Ascending aorta (tissue), 2 donors: ENCODE data around the gene POLR3C. TPM values are rescaled to one million over a fixed set of nuclear protein-coding genes. Genes with fewer than 3 reads are reported as not detected.
"Not testable (repeated sequence)": the region's sequence is repeated elsewhere in the genome, so short reads cannot be mapped to it uniquely, and the experiment has no call there.

ENCODE experiments used
- DNase-seq, 2 donors: peaks; one replicate each; pipeline ENCODE4 v3.0.0-alpha.2; 2019; ENCODE audit warnings: low spot score in 2 of 2
- H3K27ac ChIP-seq, 2 donors: fragments of 200-600 bp; sonication (generic); one replicate each; pipeline ENCODE4 v1.5.1; 2016 to 2017; ENCODE audit warnings: mild to moderate bottlenecking in 1 of 2
- H3K27me3 ChIP-seq: fragments of 200-600 bp; sonication (generic); one replicate; pipeline ENCODE4 v1.5.1; 2017
- H3K36me3 ChIP-seq, 2 donors: fragments of 200-600 bp; sonication (generic); one replicate each; pipeline ENCODE4 v1.5.1; 2016
- H3K4me1 ChIP-seq, 2 donors: fragments of 200-600 bp; sonication (generic); one replicate each; pipeline ENCODE4 v1.5.1; 2016 to 2017; ENCODE audit warnings: mild to moderate bottlenecking in 1 of 2
- H3K4me3 ChIP-seq, 2 donors: fragments of 200-600 bp; sonication (generic); one replicate each; pipeline ENCODE4 v1.5.1; 2016 to 2017; ENCODE audit warnings: mild to moderate bottlenecking in 1 of 2
- H3K9me3 ChIP-seq, 2 donors: fragments of 200-600 bp; sonication (generic); one replicate each; pipeline ENCODE4 v1.5.1; 2016
- CTCF ChIP-seq, 3 experiments: fragments of 200-600 bp in 2 of 3; fragments of 450-650 bp in 1 of 3; sonication (generic) in 2 of 3; IDR thresholded peaks; one replicate each; pipeline ENCODE4 v1.5.1; 2016 to 2019; ENCODE audit warnings: antibody characterized with exemption in 3 of 3, mild to moderate bottlenecking in 1 of 3, moderate library complexity in 1 of 3
- intact Hi-C: fragments of 100-400 bp; cut with DNase I; formaldehyde crosslinking; loops from one replicate; pipeline ENCODE4 v1.15.1; 2023
- total RNA-seq: library from RNA; depleted of rRNA; stranded (reverse); fragments of >200 nt; gene quantifications from one replicate; pipeline ENCODE4 v1.1.0, GENCODE V29; 2016

The POLR3C gene
- total RNA-seq, 1 donor from 2014 or later = 18.9 TPM

GRCh38 chr1:145827966-145828365, 4.0 kb downstream of the POLR3C start:
- DNase-seq = no peak
- H3K4me1 ChIP-seq = peaks cover 0 to 14% of the 10 kb centered on the region in 2 donors
- no peak overlapping the region for H3K27ac ChIP-seq
- intact Hi-C loops = no loop called here
- no peaks in the 10 kb centered on the region for H3K27me3 ChIP-seq
- no peak for TF ChIP-seq CTCF (IDR thresholded peaks at IDR 0.05)
- H3K4me3 ChIP-seq = no peak overlapping the region
- no peaks in the 10 kb centered on the region for H3K9me3 ChIP-seq
- peaks cover 64 to 70% of the 10 kb centered on the region in 2 donors for H3K36me3 ChIP-seq

GRCh38 chr1:145828367-145829026, 4.5 kb downstream of the POLR3C start:
- Histone ChIP-seq H3K9me3 (no peaks in the 10 kb centered on the region), H3K4me1 (peaks cover 0 to 14% of the 10 kb centered on the region in 2 donors), H3K27ac (no peak overlapping the region), H3K4me3 (no peak overlapping the region), H3K27me3 (no peaks in the 10 kb centered on the region), H3K36me3 (peaks cover 69 to 76% of the 10 kb centered on the region in 2 donors)
- intact Hi-C loops = no loop called here
- DNase-seq = no peak
- no peak for TF ChIP-seq CTCF (IDR thresholded peaks at IDR 0.05)

- intact Hi-C loops, H3K27me3 ChIP-seq, H3K9me3 ChIP-seq, H3K4me3 ChIP-seq, H3K4me1 ChIP-seq, H3K27ac ChIP-seq, DNase-seq: not testable (repeated sequence)
- H3K36me3 ChIP-seq = peaks cover 91 to 97% of the 10 kb centered on the region in 2 donors
Observed at GRCh38 chr1:145830810-145831209, 6.8 kb downstream of the POLR3C start.

GRCh38 chr1:145837656-145838055, 13.7 kb downstream of the POLR3C start:
- intact Hi-C loops = no loop called here
- Histone ChIP-seq H3K27ac (no peak overlapping the region), H3K4me3 (no peak overlapping the region), H3K4me1 (no peaks in the 10 kb centered on the region), H3K36me3 (peaks cover 88 to 97% of the 10 kb centered on the region in 2 donors), H3K27me3 (no peaks in the 10 kb centered on the region), H3K9me3 (no peaks in the 10 kb centered on the region)
- no peak for TF ChIP-seq CTCF (IDR thresholded peaks at IDR 0.05)
- no peak for DNase-seq

GRCh38 chr1:145843031-145843430, 19.0 kb downstream of the POLR3C start:
- no peak overlapping the region for H3K4me3 ChIP-seq

More at GRCh38 chr1:145843031-145843430, 19.0 kb downstream of the POLR3C start:
- no peak overlapping the region for H3K27ac ChIP-seq
- H3K27me3 ChIP-seq = no peaks in the 10 kb centered on the region
- DNase-seq = no peak
- TF ChIP-seq CTCF (IDR thresholded peaks at IDR 0.05) = no peak
- peaks cover 39 to 54% of the 10 kb centered on the region in 2 donors for H3K36me3 ChIP-seq
- intact Hi-C loops = no loop called here
- H3K9me3 ChIP-seq = no peaks in the 10 kb centered on the region
- H3K4me1 ChIP-seq = peaks cover 0 to 8% of the 10 kb centered on the region in 2 donors
